OCI-LY3 (cell line): ENCODE measurements around the gene LGALS7B.

Experiments
- EZH2phosphoT487 ChIP-seq: fragments of 200-600 bp; shearing (Covaris generic); IDR thresholded peaks from 2 replicates; pipeline ENCODE4 v1.6.1; 2018; ENCODE audit warnings: antibody characterized with exemption, mixed run types, low read depth
- TF ChIP-seq, protein P1 (sequence below): fragments of 200-600, 300-600 bp; sonication (generic); IDR thresholded peaks from 2 replicates; pipeline ENCODE4 v1.5.1; 2014; ENCODE audit warnings: antibody characterized with exemption, low read length, low read depth

DNA sequence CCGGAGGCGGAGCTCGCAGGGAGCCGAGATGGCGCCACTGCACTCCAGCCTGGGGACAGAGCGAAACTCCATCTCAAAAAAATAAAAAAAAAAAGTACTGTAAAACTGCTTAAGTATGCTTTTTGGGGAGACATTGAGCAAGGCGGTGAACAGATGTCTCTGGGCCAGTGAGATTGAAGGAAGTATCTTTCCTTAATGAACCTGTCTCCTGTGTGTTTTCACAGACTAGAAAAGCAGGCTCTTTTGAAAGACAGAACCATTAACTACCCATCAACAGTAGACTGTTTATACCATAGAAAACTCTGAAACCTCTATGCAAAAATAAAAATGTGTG, 44.1 kb downstream of the LGALS7B start:
- TF ChIP-seq, protein P1, sequence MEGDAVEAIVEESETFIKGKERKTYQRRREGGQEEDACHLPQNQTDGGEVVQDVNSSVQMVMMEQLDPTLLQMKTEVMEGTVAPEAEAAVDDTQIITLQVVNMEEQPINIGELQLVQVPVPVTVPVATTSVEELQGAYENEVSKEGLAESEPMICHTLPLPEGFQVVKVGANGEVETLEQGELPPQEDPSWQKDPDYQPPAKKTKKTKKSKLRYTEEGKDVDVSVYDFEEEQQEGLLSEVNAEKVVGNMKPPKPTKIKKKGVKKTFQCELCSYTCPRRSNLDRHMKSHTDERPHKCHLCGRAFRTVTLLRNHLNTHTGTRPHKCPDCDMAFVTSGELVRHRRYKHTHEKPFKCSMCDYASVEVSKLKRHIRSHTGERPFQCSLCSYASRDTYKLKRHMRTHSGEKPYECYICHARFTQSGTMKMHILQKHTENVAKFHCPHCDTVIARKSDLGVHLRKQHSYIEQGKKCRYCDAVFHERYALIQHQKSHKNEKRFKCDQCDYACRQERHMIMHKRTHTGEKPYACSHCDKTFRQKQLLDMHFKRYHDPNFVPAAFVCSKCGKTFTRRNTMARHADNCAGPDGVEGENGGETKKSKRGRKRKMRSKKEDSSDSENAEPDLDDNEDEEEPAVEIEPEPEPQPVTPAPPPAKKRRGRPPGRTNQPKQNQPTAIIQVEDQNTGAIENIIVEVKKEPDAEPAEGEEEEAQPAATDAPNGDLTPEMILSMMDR: no peak
- no peak for TF ChIP-seq EZH2phosphoT487
